Smooth muscle cell (in vitro differentiated cells): ENCODE measurements around the gene CALHM5. TPM values are rescaled to one million over a fixed set of nuclear protein-coding genes. Genes with fewer than 3 reads are reported as not detected.
A peak's percentile ranks its signal among the peaks of the same experiment; 100 is the strongest.

Experiments used
- DNase-seq: peaks from one replicate; lab custom pipeline; 2025; ENCODE audit not compliant: unreplicated experiment; lab: John Stamatoyannopoulos, UW
- H2AFZ ChIP-seq: fragments of 200-600 bp; sonication (generic); 2 replicates; pipeline ENCODE4 v1.6.0; 2016; ENCODE audit warnings: antibody characterized with exemption, low read depth, mild to moderate bottlenecking
- H3F3A ChIP-seq: fragments of 200-600 bp; sonication (generic); 2 replicates; pipeline ENCODE4 v1.6.0; 2017; ENCODE audit warnings: antibody characterized with exemption, low read depth
- H3K27ac ChIP-seq: fragments of 200-600 bp; sonication (generic); 2 replicates; pipeline ENCODE4 v1.5.1; 2016; ENCODE audit warnings: low read depth, mild to moderate bottlenecking
- H3K27me3 ChIP-seq: fragments of 200-600 bp; sonication (generic); 2 replicates; pipeline ENCODE4 v1.6.1; 2016; ENCODE audit warnings: low read depth, mild to moderate bottlenecking
- H3K36me3 ChIP-seq: fragments of 200-600 bp; sonication (generic); 2 replicates; pipeline ENCODE4 v1.5.1; 2016; ENCODE audit warnings: low read depth
- H3K4me1 ChIP-seq: fragments of 200-600 bp; sonication (generic); 2 replicates; pipeline ENCODE4 v1.5.1; 2016; ENCODE audit warnings: low read depth
- H3K4me2 ChIP-seq: fragments of 200-600 bp; sonication (generic); 2 replicates; pipeline ENCODE4 v1.6.0; 2016; ENCODE audit warnings: mild to moderate bottlenecking
- H3K4me3 ChIP-seq: fragments of 200-600 bp; sonication (generic); 2 replicates; pipeline ENCODE4 v1.5.1; 2016; ENCODE audit warnings: mild to moderate bottlenecking
- H3K79me2 ChIP-seq: fragments of 200-600 bp; sonication (generic); 2 replicates; pipeline ENCODE4 v1.6.0; 2016; ENCODE audit warnings: low read depth, mild to moderate bottlenecking
- H3K9ac ChIP-seq: fragments of 200-600 bp; sonication (generic); 2 replicates; pipeline ENCODE4 v1.6.0; 2016; ENCODE audit warnings: low read depth
- H3K9me3 ChIP-seq: fragments of 200-600 bp; sonication (generic); replicated peaks from 2 replicates; pipeline ENCODE4 v1.5.1; 2016; ENCODE audit warnings: low read depth
- H4K20me1 ChIP-seq: fragments of 200-600 bp; sonication (generic); 2 replicates; pipeline ENCODE4 v1.6.0; 2016; ENCODE audit warnings: low read depth
- CTCF ChIP-seq: fragments of 200-600 bp; sonication (generic); IDR thresholded peaks from 2 replicates; pipeline ENCODE4 v1.5.1; 2017; ENCODE audit warnings: borderline replicate concordance, mild to moderate bottlenecking, antibody characterized with exemption; ENCODE audit not compliant: insufficient read depth, poor library complexity, severe bottlenecking
- WGBS: methylation state at CpG from one replicate; pipeline ENCODE4 v1.1.7; 2016; ENCODE audit warnings: low lambda C conversion rate; 5-methylcytosine and 5-hydroxymethylcytosine counted together
- polyA plus RNA-seq: library from polyadenylated mRNA; unstranded; fragments of >200 nt; fragmentation: Nextera tagmentation; extraction: Ambion mirVana; gene quantifications from 2 replicates; pipeline ENCODE4 v1.2.1, GENCODE V29; 2016
- total RNA-seq: library from RNA; depleted of rRNA; stranded (reverse); fragments of >200 nt; gene quantifications from 2 replicates; pipeline ENCODE4 v1.2.3, GENCODE V29; 2014

Gene CALHM5
- total and polyA plus RNA-seq, 2 experiments from 2014 or later = 1.9 to 3.9 TPM

GRCh38 chr6:116528780-116529179 is 17.3 kb downstream of the CALHM5 start:
- no peak for DNase-seq

DNA sequence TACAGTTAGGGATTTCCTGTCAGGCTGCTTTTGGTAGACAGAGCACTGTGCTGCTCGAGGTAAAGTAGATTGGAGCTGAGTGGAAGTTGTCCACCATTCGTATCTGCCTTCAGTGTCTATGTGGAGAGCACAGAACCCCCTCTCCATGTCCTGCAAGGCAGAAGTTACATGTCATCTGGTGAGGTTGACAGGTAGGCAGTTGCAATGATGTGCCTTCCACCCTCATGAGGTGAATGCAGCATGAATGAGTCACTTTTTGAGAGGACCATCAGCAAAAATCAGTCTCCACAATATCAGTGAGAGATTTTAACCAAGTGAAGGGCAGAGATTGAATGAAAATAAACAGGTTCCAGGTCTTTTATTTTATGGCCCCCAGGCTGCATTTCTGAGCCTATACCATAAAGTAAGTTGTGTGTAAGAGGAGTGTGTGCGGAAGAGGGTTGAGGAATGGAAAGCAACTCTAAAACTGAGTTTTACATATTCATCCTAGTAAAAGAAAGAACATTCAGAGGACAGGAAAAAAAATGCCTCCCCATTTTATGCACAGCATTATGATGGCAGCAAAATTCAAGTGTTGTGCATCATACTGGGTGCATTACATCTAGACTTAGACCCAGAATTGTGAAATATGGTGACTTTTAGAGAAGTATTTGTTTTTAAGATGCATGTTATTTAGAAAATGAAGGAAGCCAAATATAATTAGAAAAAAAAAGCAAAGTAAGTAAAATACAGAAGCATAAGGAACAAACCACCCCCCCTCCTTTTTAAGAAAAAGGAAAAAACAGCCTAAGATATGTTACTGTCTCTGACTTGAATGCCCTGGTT is 18.2 kb downstream of the CALHM5 start:
- DNase-seq = no peak
- 76% methylated on average over 3 of the region's 3 CpGs for WGBS
- Histone ChIP-seq H3K4me2 (peak overlapping the region; percentile 38), H3F3A (no peaks in the 10 kb centered on the region), H3K4me1 (peaks cover 20% of the 10 kb centered on the region), H2AFZ (no peak overlapping the region), H3K9ac (no peak overlapping the region), H3K27me3 (no peaks in the 10 kb centered on the region), H3K4me3 (no peak overlapping the region), H3K9me3 (no peaks in the 10 kb centered on the region), H4K20me1 (no peaks in the 10 kb centered on the region), H3K36me3 (no peaks in the 10 kb centered on the region), H3K79me2 (no peaks in the 10 kb centered on the region), H3K27ac (no peak overlapping the region)
- TF ChIP-seq CTCF = no peak

More at GRCh38 chr6:116528780-116529179, 17.3 kb downstream of the CALHM5 start:
- no peak for TF ChIP-seq CTCF
- H2AFZ ChIP-seq = no peak overlapping the region
- no peaks in the 10 kb centered on the region for H3K27me3 ChIP-seq
- H4K20me1 ChIP-seq = no peaks in the 10 kb centered on the region
- no peak overlapping the region for H3K4me3 ChIP-seq
- H3K9ac ChIP-seq = no peak overlapping the region
- H3K4me1 ChIP-seq = peaks cover 20% of the 10 kb centered on the region
- no peaks in the 10 kb centered on the region for H3K9me3 ChIP-seq
- 17% methylated on average over 3 of the region's 3 CpGs for WGBS
- H3K27ac ChIP-seq = no peak overlapping the region
- H3K79me2 ChIP-seq = no peaks in the 10 kb centered on the region
- H3F3A ChIP-seq = no peaks in the 10 kb centered on the region
- no peaks in the 10 kb centered on the region for H3K36me3 ChIP-seq
- H3K4me2 ChIP-seq = no peak overlapping the region

- WGBS = 41% methylated on average over 2 of the region's 2 CpGs
- H3K79me2 ChIP-seq = no peaks in the 10 kb centered on the region
- no peaks in the 10 kb centered on the region for H3K9me3 ChIP-seq
- no peaks in the 10 kb centered on the region for H3K27me3 ChIP-seq
- H4K20me1 ChIP-seq = no peaks in the 10 kb centered on the region
- peak overlapping the region; percentile 38 for H3K4me2 ChIP-seq
- no peak overlapping the region for H3K4me3 ChIP-seq
- no peak for DNase-seq
- no peak for TF ChIP-seq CTCF
- no peak overlapping the region for H3K9ac ChIP-seq
- no peak overlapping the region for H3K27ac ChIP-seq
- H3F3A ChIP-seq = no peaks in the 10 kb centered on the region
- H3K36me3 ChIP-seq = no peaks in the 10 kb centered on the region
- peaks cover 20% of the 10 kb centered on the region for H3K4me1 ChIP-seq
- H2AFZ ChIP-seq = peak overlapping the region; percentile 31
These were observed 19.0 kb downstream of the CALHM5 start for GRCh38 chr6:116530436-116530835.
